ENCODE data around the gene EFHC2.

DNA sequence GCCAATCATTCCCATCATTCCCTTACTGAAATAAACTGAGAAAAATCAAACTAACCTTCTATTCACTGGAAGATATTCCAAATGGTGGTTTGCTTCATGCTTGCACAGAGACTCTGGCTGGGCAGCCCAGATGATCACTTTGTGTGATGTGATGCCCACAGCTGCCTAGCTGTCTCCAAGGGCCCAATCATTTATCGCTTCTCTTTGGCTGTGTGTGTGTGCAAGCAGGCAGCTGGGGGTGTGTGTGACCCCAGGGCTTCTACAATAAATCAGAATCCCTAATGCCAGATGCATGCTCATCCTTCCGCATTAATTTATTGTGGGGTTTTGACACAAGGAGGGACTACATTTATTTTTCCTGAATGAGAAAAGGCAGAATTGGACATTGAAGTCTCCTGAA, 230.1 kb downstream of the EFHC2 start:
- TF ChIP-seq SREBF2 (IDR thresholded peaks at IDR 0.05; ENCODE audit: low read length): no peak
- TF ChIP-seq BRCA1 (IDR thresholded peaks at IDR 0.05; ENCODE audit: low read depth, low read length): no peak
- TF ChIP-seq ETV6 (conservative IDR thresholded peaks at IDR 0.05 in 1 of 2, IDR thresholded peaks at IDR 0.05 in 1 of 2; ENCODE audit: borderline replicate concordance in 1 of 2, low read depth in 1 of 2): no peak
- no peak for TF ChIP-seq EP300 (IDR thresholded peaks at IDR 0.05; ENCODE audit: borderline replicate concordance in 1 of 2, control insufficient read depth in 1 of 2, low read depth in 2 of 2, low read length in 2 of 2)
- TF ChIP-seq NFYB (IDR thresholded peaks at IDR 0.05; ENCODE audit: insufficient read depth, low read depth, low read length): no peak

Measured in GM12878 (cell line).